RPMI7951 (cell line): Measurements from ENCODE around the gene AP3D1. TPM values are rescaled to one million over a fixed set of nuclear protein-coding genes. Genes with fewer than 3 reads are reported as not detected.
"Not testable (repeated sequence)": the region's sequence is repeated elsewhere in the genome, so short reads cannot be mapped to it uniquely, and the experiment has no call there.

Experiments used
- DNase-seq: peaks from one replicate; pipeline ENCODE4 v3.0.0-alpha.2; 2012; ENCODE audit warnings: low read depth
- total RNA-seq: library from RNA; depleted of rRNA; stranded (reverse); fragments of >200 nt; shearing (Covaris generic); gene quantifications from 2 replicates; pipeline ENCODE4 v1.2.3, GENCODE V29; 2014

The AP3D1 gene
- total RNA-seq, 1 experiment from 2014 or later: 50.0 TPM

DNA sequence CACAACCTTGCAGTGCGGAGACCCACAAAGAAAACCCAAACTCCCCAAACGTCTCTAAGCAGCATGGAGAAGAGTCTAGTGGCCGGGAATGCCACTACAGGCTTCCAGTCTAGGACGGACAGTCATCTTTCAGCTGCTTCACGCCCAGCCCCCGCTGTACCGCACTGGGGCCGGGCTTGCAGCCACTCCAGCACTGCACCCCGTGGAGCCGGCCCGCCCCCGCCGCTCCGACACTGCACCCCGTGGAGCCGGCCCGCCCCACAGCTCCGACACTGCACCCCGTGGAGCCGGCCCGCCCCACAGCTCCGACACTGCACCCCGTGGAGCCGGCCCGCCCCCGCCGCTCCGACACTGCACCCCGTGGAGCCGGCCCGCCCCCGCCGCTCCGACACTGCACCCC, 23.1 kb downstream of the AP3D1 start:
- DNase-seq: not testable (repeated sequence)

DNA sequence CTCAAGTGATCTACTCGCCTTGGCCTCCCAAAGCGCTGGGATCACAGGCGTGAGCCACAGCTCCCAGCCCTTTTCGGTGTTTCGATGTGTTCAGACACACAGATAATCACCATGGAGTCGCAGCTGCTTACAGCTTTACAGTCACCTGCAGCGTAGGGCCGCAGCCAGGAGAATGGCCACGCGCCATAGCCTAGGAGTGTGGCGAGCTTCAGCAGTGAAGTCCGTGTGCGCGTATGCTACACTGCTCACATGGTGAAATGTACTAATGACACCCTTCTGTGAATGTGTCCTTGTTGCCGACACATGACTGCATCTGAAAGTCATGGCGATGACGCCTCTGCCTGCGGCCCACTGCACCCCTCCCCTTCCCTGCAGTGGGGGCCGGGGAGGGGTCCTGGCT, 23.6 kb downstream of the AP3D1 start:
- DNase-seq: no peak

DNA sequence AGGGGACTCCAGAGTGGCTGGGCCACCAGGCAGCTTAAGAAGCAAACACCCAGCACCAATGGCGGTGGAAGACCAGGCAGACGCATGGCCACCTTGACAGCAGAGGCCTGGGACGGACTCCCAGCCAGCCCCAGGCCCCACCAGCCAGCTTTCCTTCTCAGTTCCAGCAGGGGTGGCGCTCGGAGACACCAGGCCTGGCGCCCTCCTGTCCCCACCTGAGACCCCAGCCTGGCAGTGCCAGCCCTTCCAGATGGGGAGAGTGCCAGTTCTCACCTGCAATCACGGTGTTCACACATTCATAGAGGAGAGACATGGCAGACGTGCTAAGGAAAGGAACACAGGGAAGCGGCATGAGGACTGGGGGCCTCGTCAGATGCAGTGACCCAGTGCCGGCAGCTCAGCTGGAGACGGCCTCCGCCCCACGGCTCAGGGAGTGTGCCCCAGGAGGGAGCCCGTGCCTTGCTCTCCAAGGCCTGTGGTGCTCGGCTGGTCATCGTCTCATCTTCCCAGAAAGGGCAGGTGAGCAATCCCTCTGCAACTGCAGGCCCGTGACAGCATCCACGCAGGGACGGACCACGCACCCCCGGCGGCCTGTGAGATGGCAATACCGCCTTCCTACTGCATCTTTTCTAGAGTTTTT, 24.4 kb downstream of the AP3D1 start:
- DNase-seq: no peak

DNA sequence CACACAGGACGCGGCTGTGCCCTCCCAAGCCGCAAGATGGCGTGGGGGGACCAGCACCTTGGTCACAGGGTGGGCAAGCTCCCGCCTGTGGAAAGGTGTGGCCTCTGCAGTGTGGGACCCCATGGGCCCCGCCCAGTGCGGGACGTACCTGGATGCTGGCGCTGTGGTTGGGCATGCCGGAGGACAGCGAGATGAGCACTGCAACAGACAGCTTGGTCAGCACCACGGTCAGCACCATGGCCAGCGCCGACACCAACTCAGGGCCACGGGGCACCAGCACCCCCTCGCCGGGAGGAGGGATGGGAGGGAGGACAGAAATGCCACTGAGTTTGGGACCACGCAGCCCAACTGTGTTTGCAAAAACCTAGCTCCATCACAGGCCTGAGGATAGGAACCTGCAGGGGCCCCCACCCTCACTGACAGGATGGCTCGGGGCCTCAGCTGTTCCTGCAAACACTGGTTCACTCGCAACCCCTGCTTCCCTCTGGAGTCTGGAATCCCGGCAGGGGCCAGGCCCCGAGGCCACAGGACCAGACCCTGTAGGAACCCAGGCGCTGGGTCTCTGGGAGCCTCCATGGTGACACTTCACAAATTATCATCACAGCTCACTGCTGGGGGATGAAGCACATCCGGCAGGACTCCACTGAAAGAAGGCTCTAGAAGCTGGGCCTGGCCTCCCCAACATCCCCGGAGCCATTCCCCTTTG, 27.5 kb downstream of the AP3D1 start:
- peak; percentile 16 for DNase-seq

DNA sequence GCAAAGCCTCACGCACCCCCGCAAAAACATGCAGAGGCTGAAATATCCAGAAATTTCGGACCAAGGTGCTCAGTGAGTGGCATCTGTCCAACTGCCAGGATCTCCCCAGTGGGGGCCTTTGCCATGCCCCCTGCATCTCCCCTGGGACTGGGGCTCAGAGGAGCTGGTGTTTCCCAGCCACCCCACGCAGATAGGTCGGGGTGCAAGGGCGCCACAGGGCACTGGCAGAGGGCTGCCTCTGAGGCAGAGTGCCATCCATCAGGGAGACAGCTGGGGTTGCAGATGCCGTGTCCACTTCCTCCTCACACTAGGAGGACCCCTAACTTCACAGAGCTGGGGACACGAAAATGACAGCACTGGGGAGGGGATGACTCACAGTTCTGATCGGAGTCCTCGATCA, 28.4 kb downstream of the AP3D1 start:
- DNase-seq: no peak

DNA sequence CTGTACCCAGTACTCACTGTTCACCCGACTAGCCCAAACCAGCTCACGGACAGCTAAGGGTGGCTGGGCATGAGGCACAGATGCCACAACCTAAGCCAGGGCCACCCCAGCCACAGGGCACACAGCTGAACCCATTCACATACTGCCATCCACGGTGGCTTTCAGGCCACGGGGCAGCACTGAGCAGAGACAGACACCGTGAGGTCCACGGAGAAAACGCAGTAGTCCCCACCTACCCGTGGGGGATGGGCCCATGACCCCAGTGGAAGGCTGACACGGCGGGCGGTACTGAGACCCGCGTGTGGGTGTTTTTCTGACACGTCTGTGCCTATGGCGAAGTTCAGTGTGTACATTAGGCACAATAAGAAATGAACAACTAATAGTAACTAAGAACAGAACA, 29.1 kb downstream of the AP3D1 start:
- DNase-seq: no peak

DNA sequence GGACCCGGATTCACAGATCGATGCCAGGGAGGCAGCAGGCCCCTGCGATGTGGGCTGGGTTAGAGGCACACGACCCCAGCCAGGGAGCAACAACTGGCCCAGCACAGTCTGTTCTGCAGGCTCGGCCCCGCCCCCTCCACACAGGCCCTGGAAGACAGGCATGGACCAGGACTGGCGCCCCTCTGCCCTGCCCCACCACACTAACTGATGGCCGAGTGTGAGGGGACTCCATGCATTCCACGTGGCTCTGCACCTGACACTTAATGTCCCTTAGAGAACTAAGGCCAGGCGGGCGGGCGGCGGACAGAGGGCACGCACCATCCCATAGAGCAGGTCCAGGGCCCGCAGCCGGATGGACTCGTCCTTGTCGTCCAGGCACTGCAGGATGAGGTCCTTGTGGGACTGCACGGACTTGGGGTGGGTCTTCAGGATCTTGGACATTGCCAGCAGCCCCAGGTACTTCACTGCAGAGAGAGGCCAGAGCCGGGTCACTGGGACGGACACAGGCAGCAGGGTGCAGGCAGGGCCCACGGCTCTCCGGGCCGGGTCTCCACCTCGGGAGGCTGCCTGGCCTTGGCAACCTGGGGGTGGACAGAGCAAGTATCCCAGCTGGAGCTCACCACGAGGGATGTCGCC, 29.8 kb downstream of the AP3D1 start:
- DNase-seq: no peak

DNA sequence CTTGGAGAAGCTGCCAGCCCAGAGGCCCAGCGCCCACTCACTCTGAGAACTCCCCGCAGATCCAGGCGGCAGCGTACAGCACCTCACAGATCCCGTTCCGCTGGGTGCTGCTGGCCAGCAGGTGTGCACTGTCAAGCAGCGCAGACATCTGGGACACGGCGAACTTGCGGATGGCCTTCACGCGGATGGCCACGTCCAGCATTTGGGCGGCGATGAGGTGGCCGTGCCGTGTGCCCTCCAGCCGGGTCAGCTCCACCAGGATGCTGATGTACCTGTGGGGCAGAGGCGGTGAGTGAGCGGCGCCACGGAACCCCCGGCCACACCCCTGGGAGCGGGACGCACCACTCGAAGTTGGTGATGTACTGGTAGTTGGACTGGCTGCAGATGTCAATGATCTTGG, 30.5 kb downstream of the AP3D1 start:
- no peak for DNase-seq

DNA sequence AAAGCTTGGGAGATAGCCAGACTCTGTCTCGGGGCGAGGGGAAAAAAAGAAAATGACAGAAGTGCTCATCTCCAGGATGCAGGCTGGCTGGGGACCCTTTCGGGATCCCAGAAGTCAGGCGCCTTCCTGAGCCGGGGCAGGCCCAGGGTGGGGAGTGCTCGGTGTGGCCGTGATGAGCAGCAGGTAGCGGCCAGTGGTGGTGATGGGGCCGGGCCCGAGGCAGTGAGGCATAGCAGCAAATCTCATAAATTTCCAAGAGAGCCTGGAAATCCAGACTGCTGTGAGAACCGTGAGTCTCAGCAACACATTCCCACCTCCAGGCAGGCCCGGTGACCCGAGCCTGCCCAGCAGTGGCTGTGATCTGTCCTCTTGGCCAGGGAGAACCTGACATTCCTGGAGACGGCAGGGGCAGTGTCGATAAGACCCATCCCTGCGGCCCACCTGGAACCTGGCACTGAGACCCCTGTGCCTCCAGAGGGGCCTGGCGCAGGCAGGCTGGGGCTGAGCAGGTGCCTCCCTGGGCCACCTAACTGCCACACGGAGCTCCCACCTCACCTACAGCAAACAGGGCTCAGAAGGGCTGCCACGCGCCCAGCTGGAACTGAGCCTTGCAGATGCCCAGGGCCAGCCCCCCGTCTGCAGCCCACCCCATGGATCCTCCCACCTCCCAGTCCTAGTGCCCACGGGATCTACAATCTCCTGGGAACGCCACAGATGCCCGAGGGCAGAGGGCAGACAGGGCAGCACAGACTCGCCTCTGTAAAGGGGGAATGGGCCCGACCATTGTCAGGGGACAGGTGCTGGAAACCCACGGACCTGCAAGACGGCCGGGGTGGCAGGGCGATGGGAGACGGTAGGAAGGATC, 31.2 kb downstream of the AP3D1 start:
- DNase-seq: no peak

DNA sequence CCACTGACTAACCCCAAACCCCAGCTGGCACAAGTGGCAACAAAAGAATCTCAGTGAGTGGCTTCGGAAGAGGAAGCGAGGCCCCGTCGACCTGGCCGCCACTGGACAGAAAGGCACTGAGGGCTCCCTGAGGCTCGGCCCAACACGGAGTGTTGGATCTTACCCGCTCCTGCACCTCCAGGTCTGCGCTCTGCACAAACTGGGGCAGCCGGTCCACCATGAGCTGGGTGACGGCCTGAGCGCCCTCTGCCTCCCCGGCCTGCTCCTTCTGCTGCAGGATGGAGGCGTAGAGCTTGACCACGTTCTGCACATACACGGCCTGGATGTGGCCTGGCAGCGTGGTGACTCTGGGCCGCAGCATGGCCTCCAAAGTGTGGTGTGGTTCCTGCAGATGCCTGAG, 32.9 kb downstream of the AP3D1 start:
- no peak for DNase-seq

DNA sequence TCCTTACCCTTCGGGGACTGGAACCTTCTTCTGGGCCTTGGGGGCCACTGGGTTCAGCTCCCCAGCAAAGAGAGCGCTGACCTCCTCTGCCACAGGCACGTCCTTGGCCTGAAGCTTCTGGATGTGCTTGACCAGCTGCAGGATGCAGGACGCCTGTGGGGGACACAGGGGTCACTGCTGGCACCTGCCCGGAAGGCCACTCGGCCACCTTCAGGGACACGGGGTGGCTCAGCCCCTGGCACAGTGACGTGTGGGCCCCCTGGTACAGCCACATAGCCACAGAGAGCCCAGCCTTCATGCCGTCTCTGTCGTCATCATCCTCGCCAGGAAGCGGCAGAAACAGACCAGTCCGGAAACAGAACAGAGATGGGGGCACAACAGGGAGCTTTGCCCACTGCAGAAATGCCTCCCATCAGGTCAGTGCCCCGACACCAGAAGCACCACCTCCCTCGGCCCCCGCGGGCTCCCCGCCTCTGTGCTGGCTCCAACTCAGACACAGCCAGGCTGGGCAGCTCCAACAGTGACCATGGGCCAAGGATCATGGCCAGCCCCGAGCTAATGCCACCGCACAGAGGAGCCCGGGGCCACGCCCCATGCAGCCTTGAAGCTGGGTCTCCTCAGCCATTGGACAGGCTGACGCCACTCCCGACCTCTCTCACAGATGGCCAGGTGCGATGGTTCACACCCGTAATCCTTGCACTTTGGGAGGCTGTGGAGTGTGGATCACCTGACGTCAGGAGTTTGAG, 34.0 kb downstream of the AP3D1 start:
- DNase-seq: no peak

DNA sequence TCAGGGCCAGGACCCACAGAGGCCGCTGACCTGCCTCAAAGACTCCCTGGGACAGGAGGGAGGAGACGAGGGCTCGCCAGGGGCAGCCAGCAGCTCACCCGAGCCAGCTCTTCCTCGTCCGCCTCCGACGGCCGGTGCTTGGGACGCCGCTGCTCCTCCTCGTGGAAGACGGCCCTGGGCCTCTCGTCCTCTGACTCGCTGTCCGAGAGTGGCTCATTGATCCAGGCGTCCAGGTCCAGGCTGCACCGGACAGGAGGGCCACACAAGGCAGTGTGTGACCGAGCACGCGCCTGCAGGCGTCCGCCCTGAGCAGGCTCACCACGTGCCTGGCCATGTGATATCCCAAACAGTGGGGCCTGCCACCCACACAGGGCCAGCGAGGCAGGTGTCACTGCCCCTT, 34.9 kb downstream of the AP3D1 start:
- DNase-seq: no peak

DNA sequence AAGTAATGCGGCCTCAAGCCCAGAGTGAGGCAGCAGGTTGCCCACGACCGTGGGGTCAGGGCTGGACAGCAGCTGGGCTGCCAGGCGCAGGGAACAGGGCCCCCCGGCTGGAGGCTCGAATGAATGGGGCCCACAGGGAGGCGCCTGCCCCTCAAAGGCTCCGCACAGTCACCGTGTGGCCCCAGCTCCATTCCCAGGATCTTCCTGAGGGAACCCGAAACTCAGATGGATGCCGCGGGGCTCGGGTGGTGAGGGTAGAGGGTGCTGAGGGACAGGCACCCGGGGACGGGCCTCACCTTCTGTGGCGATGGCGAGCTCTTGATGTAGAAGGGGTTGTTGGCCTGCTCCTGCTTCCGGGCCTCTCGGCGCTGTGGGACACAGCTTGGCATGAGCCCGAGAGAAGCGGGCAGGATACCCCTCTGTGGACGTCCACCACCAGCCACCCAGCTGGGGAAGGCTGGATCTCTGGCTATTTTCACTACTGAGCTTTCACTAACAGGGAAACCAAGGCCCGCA, 35.4 kb downstream of the AP3D1 start:
- no peak for DNase-seq

DNA sequence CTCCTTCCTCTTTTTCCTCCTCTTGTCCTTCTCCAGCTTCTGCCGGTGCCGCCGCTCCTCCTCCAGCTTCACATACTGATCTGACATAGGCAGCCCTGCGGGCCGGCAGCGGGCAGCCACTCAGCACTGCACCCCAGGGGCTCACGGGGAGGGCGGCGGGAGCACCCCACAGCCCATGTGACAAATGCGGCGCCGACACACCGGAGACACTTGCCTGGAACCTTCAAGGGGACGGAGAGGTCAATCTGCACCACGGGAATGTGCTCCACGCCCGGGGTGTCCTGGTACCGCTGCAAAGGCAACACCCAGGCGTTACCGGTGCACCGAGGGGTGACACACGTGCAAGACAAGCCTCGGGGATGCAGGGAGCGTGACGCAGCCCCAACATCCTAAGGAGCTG, 36.0 kb downstream of the AP3D1 start:
- DNase-seq: no peak

DNA sequence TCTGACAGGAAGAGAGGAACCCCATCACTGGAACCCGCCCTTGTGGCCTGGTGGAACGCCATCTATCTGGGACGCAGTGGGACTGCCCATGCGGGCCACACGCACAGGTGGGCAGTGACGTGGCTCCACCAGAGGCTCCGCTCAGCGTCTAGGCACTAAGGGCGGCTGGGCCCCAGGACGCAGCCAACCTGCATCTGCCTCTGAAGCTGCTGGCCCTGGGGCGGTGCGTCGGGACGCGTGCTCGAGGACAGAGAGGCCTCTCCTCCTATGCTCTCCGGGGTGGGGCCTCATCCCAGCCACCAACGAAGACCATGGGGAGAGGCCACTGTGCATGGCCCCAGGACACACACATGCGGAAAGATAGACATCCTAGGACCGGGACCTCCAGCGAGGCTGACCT, 36.5 kb downstream of the AP3D1 start:
- DNase-seq: no peak

DNA sequence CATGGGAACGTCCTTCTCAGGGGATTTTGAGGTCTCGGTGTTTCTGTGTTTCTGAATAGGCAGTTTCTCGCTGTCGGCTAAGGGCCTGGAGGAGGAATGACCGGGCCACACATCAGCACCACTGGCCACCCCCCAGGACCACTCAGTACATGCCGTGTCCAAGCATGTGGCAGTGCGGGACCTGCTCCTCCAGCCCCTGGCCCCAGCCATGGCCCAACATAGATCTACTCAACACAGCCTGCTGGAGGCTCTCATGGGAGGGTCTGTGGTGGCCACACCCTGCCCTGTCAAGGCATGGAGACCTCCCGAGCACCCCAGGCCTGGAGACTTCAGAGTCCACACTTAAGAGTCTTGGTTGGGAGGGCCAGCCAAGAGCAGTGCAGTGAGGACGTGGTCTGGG, 37.1 kb downstream of the AP3D1 start:
- DNase-seq: no peak

DNA sequence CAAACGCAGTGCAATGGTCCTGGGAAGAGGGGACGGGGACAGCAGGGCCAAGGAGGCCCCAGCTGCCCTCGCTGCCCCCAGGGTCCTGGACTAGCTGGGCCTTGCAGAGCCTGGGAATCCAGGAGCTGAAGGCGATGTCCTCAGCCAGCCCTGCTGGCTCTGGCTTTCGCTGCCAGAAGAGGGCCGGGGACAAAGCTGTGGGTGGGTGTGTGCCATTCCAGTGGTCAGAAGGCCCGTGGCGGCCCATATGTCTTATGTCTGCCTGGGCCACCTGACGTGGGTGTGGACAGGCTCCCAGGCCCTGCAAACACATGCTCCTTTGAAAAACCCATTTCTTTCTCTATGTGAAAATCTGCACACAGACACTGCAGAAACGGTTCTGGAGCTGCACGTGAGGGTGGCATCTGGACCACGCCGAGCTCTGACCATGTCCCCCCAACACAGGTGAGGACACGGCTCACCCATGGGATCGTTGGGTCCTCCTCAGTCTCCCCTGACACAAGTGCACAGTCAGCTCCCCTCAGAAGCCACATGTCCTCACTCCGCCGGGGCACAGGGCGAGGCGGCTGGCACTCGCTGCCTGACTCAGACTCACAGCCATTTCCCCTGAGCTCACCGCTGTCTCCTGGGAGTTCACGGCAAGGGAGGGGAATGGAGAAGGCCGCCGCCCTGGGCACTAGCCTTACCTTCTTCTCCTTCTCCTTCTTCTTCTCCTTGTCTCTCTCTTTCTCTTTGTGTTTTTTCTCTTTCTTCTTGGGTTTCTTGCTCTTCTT, 37.7 kb downstream of the AP3D1 start:
- no peak for DNase-seq

DNA sequence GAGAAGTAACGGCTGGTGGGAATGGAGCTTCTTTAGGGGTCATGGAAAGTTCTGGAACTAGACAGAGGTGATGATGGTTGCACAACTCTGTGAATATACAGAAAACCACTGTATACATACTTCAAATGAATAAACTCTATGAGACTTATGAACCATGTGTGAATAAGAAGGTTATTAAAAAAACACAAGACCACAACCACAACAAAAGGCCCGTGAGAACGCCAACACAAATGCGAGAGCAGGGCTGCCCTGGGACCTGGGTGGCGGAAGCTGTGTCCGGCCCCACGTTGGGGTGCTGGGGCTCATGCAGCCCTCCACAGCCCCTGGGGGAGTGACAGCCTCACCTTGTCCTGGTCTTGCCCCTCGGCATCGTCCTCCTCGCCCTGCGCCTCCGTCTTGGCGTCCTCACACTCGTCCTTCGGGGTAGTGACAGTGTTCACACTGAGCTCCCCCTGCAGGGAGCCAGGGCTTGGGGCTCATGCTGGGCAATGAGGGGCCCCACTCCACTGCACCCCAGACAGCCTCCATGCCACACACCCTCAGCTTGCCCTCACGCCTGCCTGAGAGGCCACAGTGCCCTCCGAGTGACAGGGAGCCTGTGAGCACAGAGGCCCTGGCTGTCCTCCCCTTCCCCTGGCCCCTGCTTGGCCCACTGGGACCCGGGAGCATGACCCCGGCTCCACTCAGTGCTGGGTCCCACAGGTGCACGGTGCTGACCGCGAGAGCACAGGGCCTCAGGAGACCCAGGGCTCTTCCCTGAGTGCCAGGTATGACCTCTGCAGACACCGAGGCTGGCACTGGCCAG, 38.6 kb downstream of the AP3D1 start:
- DNase-seq: no peak

DNA sequence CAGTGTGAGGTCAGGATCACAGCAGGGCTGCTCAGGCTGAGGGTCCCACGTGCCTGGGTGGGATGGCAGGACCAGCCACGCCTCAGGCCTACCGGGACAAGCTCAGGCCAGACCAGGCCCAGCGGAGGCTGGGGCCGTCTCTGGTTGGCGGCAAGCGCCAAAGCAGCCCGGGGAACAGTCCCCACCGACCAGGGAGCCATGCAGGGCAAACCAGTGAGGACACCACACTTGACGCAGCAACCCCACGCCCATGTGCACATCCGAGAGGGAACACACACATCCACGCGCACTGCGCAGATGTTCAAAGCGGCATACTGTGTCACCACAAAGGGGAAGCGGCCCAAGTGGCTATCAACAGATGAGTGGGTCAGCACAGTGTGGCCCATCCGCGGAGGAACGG, 39.5 kb downstream of the AP3D1 start:
- DNase-seq: no peak

DNA sequence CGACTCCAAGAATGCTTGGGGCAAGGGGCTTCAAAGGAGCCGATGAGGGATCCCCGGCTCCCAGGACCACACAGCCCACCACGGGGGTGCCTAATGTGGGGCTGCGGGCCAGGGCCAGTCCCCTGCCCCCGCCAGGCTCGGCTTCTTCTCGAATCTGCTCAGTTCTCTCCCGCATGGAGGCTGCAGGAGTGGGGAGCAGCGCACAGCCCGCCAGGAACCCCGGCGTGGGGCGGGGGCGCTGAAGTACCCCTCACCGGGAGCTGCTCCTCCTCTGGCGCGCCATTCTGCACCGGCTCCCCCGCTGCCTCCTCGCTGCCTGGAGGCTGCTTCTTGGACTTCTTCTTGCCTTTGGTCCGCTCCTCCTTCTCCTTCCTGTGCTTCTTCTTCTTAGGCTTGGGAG, 39.9 kb downstream of the AP3D1 start:
- DNase-seq: no peak
